ENCODE data around the gene MIS12.

MIS12 gene

GRCh38 chr17:5472511-5472910 is 13.9 kb upstream of the MIS12 start:
- no peak for TF ChIP-seq L3MBTL2 (conservative IDR thresholded peaks at IDR 0.05)
- POLR2A ChIA-PET: interaction anchor here (2.1 kb wide), 1 partner anchor 14 kb away, joined by 8 read pairs; the partner anchor contains the start of genes DERL2 and MIS12
- CTCF ChIA-PET: no interaction called here
- no peak for DNase-seq (ENCODE audit: extremely low spot score)

GRCh38 chr17:5473906-5474305 is 12.5 kb upstream of the MIS12 start:
- CTCF ChIA-PET: no interaction called here
- TF ChIP-seq HDGF (IDR thresholded peaks at IDR 0.05; ENCODE audit: borderline replicate concordance) (no peak), FOXK2 (IDR thresholded peaks at IDR 0.05) (no peak), ELF4 (IDR thresholded peaks at IDR 0.05) (no peak), ZNF384 (IDR thresholded peaks at IDR 0.05) (no peak), PKNOX1 (IDR thresholded peaks at IDR 0.05) (no peak), TARDBP (IDR thresholded peaks at IDR 0.05) (no peak), CTBP1 (IDR thresholded peaks at IDR 0.05; ENCODE audit: borderline replicate concordance) (no peak), LEF1 (IDR thresholded peaks at IDR 0.05; ENCODE audit: borderline replicate concordance) (no peak), FOXA1 (IDR thresholded peaks at IDR 0.05) (no peak), BHLHE40 (IDR thresholded peaks at IDR 0.05; ENCODE audit: borderline replicate concordance) (no peak), ARNT (IDR thresholded peaks at IDR 0.05) (no peak), SUZ12 (IDR thresholded peaks at IDR 0.05) (no peak), SP1 (IDR thresholded peaks at IDR 0.05) (no peak), FOXM1 (IDR thresholded peaks at IDR 0.05; ENCODE audit: borderline replicate concordance) (no peak), L3MBTL2 (conservative IDR thresholded peaks at IDR 0.05) (no peak)
- POLR2A ChIA-PET: interaction anchor here (2.1 kb wide), 1 partner anchor 13 kb away, joined by 8 read pairs; the partner anchor contains the start of genes DERL2 and MIS12
- DNase-seq (ENCODE audit: extremely low spot score): no peak

- ChIA-PET POLR2A (no interaction called here), CTCF (no interaction called here)
- DNase-seq (ENCODE audit: extremely low spot score): no peak
- TF ChIP-seq PKNOX1 (IDR thresholded peaks at IDR 0.05) (no peak), HDGF (IDR thresholded peaks at IDR 0.05; ENCODE audit: borderline replicate concordance) (no peak), BHLHE40 (IDR thresholded peaks at IDR 0.05; ENCODE audit: borderline replicate concordance) (no peak), TARDBP (IDR thresholded peaks at IDR 0.05) (no peak)
Measured at GRCh38 chr17:5478992-5479391, 7.4 kb upstream of the MIS12 start.

GRCh38 chr17:5480962-5481361 is 5.4 kb upstream of the MIS12 start:
- POLR2A ChIA-PET: no interaction called here
- DNase-seq (ENCODE audit: extremely low spot score): no peak
- CTCF ChIA-PET: no interaction called here
- TF ChIP-seq CTBP1 (IDR thresholded peaks at IDR 0.05; ENCODE audit: borderline replicate concordance) (no peak), FOXM1 (IDR thresholded peaks at IDR 0.05; ENCODE audit: borderline replicate concordance) (no peak), ARNT (IDR thresholded peaks at IDR 0.05) (no peak), ELF4 (IDR thresholded peaks at IDR 0.05) (no peak), BHLHE40 (IDR thresholded peaks at IDR 0.05; ENCODE audit: borderline replicate concordance) (no peak), FOXK2 (IDR thresholded peaks at IDR 0.05) (no peak), SP1 (IDR thresholded peaks at IDR 0.05) (no peak), LEF1 (IDR thresholded peaks at IDR 0.05; ENCODE audit: borderline replicate concordance) (no peak), TARDBP (IDR thresholded peaks at IDR 0.05) (no peak), PKNOX1 (IDR thresholded peaks at IDR 0.05) (no peak), FOXA1 (IDR thresholded peaks at IDR 0.05) (no peak), HDGF (IDR thresholded peaks at IDR 0.05; ENCODE audit: borderline replicate concordance) (no peak), NFRKB (IDR thresholded peaks at IDR 0.05) (no peak), SUZ12 (IDR thresholded peaks at IDR 0.05) (no peak), ZNF384 (IDR thresholded peaks at IDR 0.05) (no peak), L3MBTL2 (conservative IDR thresholded peaks at IDR 0.05) (no peak)

- TF ChIP-seq FOXK2 (IDR thresholded peaks at IDR 0.05): no peak
- no peak for DNase-seq (ENCODE audit: extremely low spot score)
- ChIA-PET POLR2A (no interaction called here), CTCF (no interaction called here)
Measured at GRCh38 chr17:5481451-5481850, 4.9 kb upstream of the MIS12 start.

GRCh38 chr17:5485270-5486205 is 828 bp upstream of the MIS12 start, which contains the start of gene DERL2:
TSS of gene DERL2 (minus strand) at chr17:5486178. CDS start at chr17:5486161, 17 bp downstream.
- peak; percentile 27 for DNase-seq (ENCODE audit: extremely low spot score)
- no peak for TF ChIP-seq SUZ12 (IDR thresholded peaks at IDR 0.05)
- no peak for TF ChIP-seq BHLHE40 (IDR thresholded peaks at IDR 0.05; ENCODE audit: borderline replicate concordance)
- no peak for TF ChIP-seq SP1 (IDR thresholded peaks at IDR 0.05)
- no peak for TF ChIP-seq LEF1 (IDR thresholded peaks at IDR 0.05; ENCODE audit: borderline replicate concordance)
- TF ChIP-seq NFRKB (IDR thresholded peaks at IDR 0.05): no peak
- no peak for TF ChIP-seq TARDBP (IDR thresholded peaks at IDR 0.05)
- no peak for TF ChIP-seq HDGF (IDR thresholded peaks at IDR 0.05; ENCODE audit: borderline replicate concordance)
- no peak for TF ChIP-seq PKNOX1 (IDR thresholded peaks at IDR 0.05)
- TF ChIP-seq ZNF384 (IDR thresholded peaks at IDR 0.05): no peak
- no peak for TF ChIP-seq ARNT (IDR thresholded peaks at IDR 0.05)
- TF ChIP-seq FOXK2 (IDR thresholded peaks at IDR 0.05): no peak
- no peak for TF ChIP-seq CTBP1 (IDR thresholded peaks at IDR 0.05; ENCODE audit: borderline replicate concordance)
- no peak for TF ChIP-seq ELF4 (IDR thresholded peaks at IDR 0.05)
- ChIA-PET POLR2A (interaction anchor here (0.6 to 5.1 kb wide), 22 partner anchors 10 to 1154 kb away, joined by 3 to 71 read pairs (median 6); partner anchors contain the start of genes C1QBP, DHX33 and NUP88), CTCF (interaction anchor here (0.6 to 1.1 kb wide), 2 partner anchors 11 to 46 kb away, joined by 5 to 6 read pairs; partner anchors contain the start of gene C1QBP)
